Left ventricle myocardium superior (tissue), 1 donor: ENCODE results near the gene PEX10. TPM values are rescaled to one million over a fixed set of nuclear protein-coding genes. Genes with fewer than 3 reads are reported as not detected.
A peak's percentile ranks its signal among the peaks of the same experiment; 100 is the strongest.
"Not testable (repeated sequence)": the region's sequence is repeated elsewhere in the genome, so short reads cannot be mapped to it uniquely, and the experiment has no call there.

Experiments used
- ATAC-seq: fragments of 200-7000 bp; cut with Tn5 transposase; one replicate; pipeline ENCODE4 v1.9.1; 2020; ENCODE audit warnings: mild to moderate bottlenecking, moderate library complexity
- DNase-seq: peaks from one replicate; pipeline ENCODE4 v3.0.0-alpha.2; 2020
- intact Hi-C: fragments of 100-400 bp; cut with micrococcal nuclease; formaldehyde crosslinking; loops from one replicate; pipeline ENCODE4 v1.11.0; 2022
- long read RNA-seq: library from polyadenylated mRNA; unstranded; transcript quantifications from one replicate; pipeline ENCODE4 v2.0.0, GENCODE V29; 2021
- total RNA-seq: library from RNA; stranded (reverse); fragmentation: NEBNext Ultra II Directional; extraction: Animal tissue kit (Norgen Biotek cat#: 25700); gene quantifications from one replicate; pipeline ENCODE4 v1.2.1, GENCODE V29; 2021
- donor health status: DM: no; HTN: yes; CAD: no; lungs with severe emphysema.

PEX10 gene
- total RNA-seq: 13.7 TPM
- long read RNA-seq, transcript PEX10-202 (6 exons, 1,997 nt): major isoform, 55 of 70 reads
- long read RNA-seq, partial matches to known transcripts: 2 of 70 reads
- long read RNA-seq, other reads (novel, unspliced or antisense): 13 of 70 reads

DNA sequence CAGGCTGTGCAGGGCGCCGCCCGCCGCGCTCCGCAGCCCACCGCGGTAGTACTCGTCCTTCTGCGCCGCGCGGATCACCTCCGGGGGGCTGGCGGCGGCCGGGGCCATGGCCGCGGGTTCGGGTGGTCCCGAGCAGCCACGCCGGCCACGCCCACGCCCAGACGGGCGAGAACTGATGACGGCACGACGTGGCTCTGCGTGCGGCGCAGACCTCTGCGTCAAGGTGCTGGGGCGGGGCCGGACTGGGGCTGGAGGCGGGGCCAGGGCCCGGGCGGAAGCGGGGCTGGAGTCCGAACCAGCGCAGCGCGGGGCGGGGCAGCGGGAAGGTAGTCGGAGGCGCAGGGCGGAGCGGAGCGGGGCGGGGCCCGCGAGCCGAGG is at the start of gene PEX10:
Gene PEX10 (minus strand): TSS at position 170 of the 378 bp plus-strand sequence. CDS start 62 bp downstream, at position 108.
- peak; percentile 95 for ATAC-seq
- DNase-seq: peak; percentile 99
- intact Hi-C loops: no loop called here

DNA sequence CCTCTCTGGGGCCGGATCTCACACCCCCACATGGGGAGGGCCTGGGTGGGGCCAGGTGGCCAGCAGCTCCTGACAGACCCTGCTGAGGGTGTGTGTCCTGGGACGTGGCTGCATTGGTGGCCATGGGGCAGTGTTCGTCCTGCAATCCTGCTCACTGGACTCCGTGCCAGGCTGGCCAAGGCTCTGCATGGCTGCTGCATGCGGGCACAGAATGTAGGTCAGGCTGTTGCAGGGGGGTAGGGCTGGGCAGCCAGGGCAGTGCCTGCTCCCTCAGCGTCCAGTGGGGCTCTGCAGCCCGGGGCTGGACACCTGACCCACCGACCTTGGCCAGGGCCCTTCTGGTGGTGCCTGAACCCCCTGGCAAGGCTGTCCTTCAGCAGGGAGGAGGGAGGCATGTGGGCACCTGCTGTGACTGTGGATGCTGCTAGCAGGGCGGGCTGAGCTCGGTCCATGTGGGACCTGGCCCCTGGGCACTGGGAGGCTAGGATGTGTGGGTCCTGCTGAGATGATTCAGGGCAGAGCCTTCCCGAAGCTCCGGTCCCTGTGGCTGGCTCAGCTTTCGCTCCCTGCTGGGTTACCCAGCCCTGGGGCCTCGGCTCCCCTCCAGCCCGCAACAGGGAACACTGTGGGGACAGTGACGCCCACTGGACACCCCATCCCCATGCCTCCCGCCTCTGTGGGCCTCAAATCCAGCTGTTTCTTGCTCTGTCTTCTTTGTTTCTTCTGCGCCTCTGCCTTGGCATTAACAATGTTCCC is 48.8 kb upstream of the PEX10 start:
- ATAC-seq (no peak), DNase-seq (no peak)

DNA sequence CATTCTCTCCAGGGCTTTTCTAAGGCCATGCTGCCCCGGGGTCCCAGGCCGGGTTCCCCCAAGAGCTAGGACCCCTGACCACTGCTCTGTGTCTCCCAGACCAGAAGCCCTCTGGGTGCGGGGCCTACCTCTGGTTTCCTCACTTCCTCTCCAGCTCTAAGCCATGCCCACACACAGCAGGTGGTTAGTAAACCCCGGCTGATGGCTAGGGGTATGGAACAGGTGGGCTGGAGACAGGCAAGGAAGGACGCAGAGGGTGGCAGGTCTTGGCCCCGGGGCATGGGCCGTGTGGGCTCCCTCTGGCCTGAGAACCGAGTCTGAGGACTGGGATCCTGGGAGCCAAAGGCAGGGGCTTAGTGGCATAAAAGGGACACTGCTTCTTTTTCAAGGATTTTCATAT is 47.8 kb upstream of the PEX10 start:
- intact Hi-C loops: no loop called here
- ATAC-seq: no peak
- DNase-seq: no peak

More for the DNA sequence above, 48.8 kb upstream of the PEX10 start:
- intact Hi-C loops: no loop called here

DNA sequence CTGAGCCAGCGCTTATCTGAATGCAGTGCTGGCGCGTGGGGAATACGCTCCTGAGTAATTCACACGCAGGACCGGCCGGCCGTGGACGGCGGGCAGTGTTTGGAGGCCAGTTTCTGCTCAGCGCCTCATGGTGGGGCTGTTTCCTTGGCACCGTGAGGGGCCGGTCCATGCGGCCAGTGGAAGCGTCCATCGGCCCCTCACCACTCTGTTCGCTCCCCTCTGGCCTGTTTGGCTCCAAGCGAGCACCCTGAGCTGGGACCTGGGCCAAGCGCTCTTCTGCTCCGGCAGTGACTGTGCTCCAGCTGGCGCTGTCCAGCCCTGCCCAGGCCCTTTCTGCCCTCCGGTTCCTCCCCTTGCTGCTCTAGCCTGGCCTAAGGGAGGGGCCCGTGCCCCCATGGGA is 47.4 kb upstream of the PEX10 start:
- intact Hi-C loops: no loop called here
- ATAC-seq (peak; percentile 89), DNase-seq (peak; percentile 81)

DNA sequence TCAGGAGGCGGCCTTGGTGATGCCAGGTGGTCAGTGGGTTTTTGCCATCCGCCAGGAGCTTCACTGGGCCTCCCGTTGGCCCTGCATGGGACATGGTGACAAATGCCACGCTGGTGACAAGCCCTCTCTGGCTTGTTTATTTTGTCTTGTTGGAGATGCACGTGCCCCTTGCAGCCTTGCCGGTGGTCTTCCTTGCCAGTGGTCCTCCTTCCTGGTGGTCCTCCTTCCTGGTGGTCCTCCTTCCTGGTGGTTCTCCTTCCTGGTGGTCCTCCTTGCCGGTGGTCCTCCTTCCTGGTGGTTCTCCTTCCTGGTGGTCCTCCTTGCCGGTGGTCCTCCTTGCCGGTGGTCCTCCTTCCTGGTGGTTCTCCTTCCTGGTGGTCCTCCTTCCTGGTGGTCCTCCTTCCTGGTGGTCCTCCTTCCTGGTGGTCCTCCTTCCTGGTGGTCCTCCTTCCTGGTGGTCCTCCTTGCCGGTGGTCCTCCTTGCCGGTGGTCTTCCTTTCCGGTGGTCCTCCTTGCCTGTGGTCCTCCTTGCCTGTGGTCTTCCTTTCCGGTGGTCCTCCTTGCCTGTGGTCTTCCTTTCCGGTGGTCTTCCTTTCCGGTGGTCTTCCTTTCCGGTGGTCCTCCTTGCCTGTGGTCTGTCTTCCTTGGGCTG is 46.9 kb upstream of the PEX10 start:
- intact Hi-C loops, ATAC-seq, DNase-seq: not testable (repeated sequence)

DNA sequence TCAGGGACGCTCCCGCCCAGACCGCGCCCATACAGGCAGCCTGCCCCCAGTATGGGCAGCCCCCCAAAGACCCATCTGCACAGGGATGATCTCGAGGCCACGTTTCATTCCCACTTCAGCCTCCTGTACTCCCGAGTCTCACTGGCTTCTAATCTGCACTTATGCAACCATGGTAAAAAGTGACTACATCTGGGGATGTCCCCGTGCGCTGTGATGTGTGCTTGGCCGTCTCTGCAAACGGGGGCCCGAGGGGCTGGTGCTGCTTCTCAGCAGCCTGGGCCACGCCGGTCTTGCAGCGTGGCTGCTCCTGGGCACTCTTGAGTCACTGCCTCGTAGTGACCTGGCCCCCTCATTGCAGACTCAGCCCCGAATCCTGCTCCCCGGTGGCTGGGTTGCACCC is 46.3 kb upstream of the PEX10 start:
- intact Hi-C loops: no loop called here
- no peak for ATAC-seq
- DNase-seq: no peak

DNA sequence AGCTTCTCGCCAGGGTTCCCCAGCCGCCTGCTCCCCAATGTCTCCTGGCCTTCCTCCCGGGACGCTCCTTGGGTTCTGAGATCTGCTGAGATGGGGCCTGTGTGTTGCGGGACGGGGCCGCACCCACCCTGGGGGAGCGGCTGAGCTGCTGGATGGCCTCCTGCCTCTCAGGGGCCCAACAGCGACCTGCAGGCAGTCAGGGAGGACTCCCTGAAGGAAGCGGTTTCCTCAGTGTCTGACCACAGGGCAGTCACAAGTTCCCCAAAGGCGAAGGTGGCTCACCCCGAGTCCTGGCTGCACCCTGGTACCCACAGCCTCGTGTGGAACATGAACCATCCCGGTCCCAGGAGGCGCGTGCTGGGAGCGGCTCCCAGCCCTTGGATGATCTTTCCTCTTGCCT is 45.1 kb upstream of the PEX10 start:
- intact Hi-C loops: no loop called here
- DNase-seq (no peak), ATAC-seq (no peak)

DNA sequence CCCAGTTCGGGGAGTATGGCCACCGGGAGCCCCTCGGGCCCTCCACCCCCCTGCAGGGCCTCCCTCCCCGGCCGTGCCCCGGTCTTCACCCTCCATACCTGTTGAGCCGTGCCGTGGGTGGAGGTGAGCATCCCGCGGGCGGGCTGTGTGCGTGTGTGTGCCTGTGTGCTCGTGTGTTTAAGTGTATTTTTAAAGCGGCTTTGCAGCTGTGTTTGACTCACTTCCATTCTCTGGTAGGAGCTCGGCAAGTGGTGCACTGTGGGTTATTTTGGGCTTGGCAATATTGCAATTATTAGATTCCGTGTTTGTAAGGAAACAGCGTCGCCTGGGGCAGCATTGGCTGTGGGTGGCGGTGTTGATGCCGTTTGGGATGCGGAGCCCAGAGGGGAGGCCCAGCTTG is 43.4 kb upstream of the PEX10 start:
- intact Hi-C loops: no loop called here
- DNase-seq: no peak
- no peak for ATAC-seq

DNA sequence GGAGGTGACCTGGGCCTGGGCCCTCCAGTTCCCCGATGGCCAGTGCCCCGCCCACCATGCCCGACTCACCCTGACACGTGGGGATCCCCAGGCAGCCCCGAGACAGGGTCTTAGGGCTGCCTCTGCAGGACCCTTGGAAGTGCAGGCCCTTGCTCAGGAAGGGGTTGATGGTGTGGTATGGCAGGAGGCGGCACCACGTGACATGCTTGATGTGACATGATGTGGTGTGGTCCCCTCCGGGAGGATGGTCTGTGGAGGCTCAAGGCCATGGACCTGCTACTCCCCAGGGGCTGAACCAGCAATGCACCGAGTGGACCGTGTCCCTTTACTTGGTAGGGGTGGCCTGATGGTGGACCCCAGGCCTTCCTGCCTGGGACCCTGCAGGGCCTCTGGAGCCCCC is 41.9 kb upstream of the PEX10 start:
- ATAC-seq: no peak
- DNase-seq: no peak
- intact Hi-C loops: no loop called here

DNA sequence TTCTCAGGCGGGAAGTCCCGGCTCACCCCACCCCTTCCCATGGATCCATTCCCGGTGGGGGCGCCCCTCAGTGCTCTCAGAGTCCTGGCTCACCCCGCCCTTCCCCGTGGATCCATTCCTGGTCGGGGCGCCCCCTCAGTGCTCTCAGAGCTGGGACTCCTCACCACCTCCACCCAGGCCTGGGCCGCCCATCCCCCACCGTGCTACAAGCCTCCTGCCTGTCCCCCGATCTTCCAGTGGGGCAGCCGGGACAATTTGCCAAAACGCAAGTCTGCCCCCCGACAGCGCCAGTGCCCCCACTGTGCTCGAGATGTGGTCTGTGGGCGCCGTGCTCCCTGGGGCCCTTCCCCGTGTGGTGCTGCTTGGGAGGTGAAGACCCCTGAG is 40.6 kb upstream of the PEX10 start:
- intact Hi-C loops: no loop called here
- ATAC-seq: no peak
- no peak for DNase-seq

DNA sequence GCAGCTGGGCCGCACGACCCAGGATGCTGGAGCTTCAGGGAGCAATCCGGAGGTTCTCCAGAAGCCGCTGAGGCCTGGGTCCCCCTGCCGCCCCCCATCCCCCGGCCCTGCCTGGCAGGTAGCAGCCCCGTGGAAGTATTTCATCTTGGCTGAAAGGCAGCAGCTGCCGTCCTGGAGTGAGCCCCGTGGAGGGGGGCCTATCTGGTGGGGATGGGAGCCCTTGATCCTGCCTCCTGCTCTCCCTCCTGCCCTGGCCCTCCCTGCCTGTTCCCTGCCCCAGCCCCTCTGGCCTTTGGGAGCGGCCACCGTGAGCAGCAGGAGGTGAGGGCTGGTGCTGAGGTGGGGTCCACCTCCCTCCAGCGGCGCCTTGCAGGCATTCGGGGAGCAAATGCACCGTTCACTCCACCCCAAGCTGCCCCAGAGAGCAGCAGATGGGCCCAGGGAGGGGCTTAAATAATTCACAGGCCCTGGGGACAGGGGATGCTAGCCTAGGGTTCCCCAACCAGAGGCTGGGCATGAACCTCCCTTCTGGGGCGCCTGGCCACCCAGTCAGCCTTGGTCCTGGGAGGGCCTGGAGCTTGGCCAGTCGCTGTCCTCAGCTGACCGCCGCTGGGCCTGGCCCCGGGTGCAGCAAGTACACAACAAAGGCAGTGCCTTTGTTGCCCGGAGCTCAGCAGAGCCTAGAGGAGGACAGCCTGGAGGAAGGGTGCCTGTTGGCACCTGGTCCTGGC is 40.0 kb upstream of the PEX10 start:
- intact Hi-C loops: no loop called here
- ATAC-seq (no peak), DNase-seq (no peak)

DNA sequence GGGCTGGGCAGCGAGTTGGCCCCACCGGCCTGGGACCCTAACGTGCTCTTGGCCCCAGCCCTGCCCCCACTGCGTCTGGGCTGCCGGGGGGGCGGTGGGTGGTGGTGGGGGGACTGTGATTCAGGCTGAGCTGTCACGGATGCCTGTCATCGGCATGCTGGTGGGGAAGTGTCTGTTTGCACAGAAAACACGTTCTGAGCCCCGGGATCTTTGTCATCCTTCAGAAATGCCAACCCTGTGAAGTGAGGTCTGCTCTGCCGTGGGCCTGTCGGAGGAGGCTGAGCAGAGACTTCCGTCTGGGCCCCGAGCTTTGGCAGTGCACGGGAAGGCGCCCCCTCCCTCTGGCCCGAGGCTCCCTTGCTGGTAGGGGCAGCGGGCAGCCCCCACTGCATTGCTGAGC is 39.4 kb upstream of the PEX10 start:
- intact Hi-C loops: no loop called here
- no peak for ATAC-seq
- no peak for DNase-seq

DNA sequence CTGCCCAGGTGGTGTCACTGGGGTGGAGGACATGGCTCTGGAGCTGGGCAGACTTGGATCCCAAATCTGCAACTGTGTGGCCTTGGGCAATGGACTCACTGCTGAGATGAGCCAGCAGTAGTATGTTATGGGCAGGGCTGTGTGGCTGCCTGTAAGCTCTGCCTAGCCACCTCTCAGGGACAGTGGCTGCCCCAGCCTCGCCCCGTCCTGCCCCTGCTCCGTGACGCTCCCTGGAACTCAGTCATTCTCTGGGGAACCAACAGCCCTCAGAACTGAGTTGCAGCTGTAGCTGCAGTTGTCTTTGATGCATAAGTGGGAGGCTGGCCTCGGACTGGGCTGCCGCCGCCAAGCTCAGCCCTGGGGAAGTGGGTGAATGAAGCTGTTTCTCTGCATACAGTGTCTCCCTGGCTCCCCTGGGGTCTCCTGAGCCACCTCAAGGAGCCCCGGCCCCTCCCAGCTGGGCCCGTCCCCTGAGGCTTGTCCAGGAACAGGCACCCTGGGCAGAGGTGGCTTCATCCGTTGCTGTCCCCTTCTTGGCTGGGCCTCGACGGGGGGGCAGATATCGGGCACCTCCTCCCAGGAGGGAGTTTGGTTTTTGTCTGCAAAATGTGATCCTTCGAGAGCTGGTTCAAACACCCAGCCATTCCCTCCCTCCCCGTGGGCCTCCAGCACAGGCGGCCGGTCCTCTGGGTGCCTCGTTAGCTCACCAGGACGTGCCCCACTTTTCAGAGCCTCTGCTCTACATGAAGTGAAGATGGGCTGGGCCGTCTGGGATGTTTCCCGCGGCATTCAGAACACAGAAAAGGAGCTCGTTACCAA is 37.5 kb upstream of the PEX10 start:
- intact Hi-C loops: no loop called here
- no peak for DNase-seq
- ATAC-seq: no peak

DNA sequence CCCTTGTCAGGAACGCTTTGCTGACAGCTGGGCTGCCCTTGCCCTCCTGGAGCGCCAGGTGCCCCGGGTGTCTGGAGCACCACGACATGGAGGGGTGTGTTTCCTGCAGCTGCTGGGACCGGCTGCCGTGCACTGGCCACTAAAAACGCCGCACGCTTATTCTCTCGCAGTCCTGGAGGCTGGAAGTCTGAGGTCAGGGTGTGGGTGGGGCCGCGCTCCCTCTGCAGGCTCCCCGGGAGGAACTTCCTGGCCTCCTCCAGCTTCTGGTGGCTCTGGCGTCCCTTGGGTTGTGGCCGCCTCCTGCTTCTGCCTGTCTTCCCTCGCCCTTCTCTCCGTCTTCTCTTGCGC is 35.7 kb upstream of the PEX10 start:
- intact Hi-C loops: no loop called here
- no peak for DNase-seq
- ATAC-seq: no peak

DNA sequence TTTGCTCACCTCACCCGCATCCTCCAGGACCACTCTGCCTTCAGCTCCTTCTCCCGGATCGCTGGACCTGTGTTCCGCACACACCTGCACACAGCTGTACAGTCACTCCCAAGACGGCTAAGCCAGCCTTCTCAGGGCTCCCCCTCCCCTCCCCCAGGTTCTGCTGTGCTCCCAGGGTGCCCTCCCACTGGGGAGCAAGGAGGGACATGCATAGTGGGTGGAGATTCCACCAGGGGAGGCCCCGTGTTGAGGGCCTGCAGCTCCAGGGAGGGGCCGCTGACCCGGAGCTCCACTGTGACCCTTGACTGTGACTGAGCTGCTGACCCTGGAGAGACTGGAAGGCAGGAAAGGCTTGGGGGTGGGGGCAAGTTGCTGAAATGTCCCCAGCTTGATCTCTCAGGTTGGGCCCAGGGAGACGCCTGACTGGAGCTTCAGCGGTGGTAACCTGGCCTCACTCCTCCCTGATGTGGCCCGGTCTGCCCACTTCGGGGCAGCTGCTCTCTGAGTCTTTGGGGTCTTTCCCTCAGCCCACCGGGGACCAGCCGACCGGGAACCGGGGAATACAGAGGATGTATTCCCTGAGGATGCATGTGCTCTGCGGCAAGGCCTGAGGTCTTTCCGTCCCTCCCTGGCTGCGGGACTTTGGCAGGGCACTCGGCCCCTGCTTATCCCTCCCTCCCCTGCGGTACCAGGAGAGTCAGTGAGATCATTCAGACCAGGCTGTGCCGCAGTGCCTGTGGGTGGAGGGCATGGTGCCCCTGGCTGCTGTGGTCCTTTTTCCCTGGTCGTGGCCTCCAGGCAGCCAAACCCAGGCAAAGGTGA is 35.1 kb upstream of the PEX10 start:
- DNase-seq (no peak), ATAC-seq (no peak)
- intact Hi-C loops: no loop called here

DNA sequence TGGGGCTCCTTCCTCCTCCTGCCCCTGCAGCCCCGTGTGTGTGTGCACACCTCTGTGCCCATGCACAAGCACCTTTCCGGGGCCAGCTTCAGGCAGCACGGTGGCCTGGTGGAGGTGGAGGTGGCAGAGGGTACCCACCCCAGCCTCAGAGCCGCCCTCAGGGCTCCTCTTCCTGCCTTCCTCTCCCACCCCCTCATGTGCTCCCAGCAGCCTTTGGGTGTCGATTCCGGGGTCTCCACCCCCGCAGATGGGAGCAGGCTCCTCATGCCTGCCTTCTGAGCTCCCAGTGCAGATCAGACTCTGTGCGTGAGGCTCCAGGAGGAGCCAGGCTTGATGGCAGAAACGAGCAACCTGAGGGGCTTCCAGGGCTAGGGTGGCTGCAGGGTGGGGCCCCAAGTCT is 34.5 kb upstream of the PEX10 start:
- no peak for ATAC-seq
- intact Hi-C loops: no loop called here
- DNase-seq: no peak

DNA sequence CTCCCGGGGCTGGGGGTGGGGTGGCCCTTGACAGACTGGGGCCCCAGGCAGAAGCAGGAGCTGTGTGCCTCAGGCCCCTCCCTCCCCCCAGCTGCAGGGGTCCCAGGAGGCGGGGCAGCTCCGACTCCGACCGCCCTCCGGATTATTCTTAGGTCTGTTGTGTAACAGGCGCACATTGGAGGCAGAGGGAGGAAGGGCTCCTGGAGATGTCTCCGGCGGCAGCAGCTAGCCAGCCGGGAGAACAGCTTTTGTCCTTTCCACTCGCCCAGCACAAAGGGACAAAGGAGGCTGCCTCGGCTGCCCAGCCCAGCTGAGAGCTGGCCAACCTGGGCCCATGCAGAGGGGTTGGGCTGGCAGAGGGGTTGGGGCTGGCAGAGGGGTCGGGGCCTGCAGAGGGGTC is 34.0 kb upstream of the PEX10 start:
- ATAC-seq (no peak), DNase-seq (no peak)
- intact Hi-C loops: no loop called here

DNA sequence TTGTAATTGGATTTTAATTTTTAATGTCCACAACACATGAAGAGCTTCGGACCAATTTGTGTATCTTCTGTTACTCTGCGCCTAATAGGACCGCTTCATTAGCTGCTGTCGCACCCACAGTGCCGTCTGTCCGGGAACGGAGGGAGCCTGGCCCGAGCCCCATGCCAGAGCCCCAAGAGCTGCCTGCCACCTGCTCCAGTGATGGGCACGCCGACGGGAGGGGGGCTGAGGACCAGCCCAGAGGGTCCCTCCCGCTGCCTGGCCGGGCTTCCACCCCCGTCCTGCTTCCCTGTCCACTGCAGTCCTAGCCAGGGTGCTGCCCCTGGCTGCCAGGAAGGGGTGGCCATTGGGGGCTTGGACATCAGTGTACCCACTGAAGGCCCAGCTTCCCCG is 33.5 kb upstream of the PEX10 start:
- intact Hi-C loops: no loop called here
- no peak for ATAC-seq
- DNase-seq: no peak
